ENCODE data around the gene HACD2.

The HACD2 gene, protein sequence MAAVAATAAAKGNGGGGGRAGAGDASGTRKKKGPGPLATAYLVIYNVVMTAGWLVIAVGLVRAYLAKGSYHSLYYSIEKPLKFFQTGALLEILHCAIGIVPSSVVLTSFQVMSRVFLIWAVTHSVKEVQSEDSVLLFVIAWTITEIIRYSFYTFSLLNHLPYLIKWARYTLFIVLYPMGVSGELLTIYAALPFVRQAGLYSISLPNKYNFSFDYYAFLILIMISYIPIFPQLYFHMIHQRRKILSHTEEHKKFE

DNA sequence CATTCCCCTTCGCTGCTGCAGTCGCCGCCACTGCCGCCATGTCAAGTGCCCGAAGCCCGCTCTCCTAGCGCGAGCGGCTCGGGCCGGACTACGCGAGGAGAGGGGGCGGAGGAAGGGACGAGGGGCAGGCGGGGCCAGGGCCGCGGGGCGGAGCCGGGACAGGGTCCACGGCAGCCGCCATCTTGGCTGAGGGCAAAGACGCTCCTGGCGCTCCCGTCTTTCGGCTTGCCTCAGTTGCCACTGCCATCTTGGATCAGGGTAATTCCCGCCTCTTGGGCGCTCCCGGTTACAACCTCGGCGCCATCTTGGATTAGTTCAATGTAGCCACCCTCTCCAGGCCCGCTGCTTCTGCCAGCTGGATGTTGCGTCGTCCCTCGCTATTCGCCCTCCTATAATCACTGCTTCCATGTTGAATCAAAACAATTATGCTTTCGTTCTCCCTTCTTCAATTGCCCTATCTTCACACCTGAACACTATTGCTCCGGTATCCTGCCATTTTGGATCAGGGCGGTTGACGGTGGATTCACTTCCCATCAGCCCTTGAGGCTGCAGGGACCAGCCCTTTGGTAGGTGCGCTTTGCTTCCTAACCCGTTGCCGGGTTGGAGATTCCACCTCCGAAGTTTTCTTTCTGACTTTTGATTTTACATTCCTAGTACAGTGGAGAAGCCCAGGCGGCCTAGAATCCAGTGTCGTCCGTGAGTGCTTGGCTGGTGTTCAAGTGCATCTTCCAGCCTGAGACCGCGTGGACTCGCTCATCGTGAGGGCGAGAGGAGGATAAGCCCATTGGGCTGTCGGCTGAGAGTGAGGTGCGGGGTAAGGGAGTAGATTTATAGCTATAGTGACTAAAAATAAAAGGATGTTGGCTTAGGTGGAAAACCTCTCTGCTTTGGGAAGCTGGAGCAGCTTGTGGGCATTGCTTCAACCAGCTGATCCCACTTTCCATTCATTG is at the start of gene HACD2:
Gene HACD2 (minus strand): TSS at position 66 of the 950 bp plus-strand sequence. CDS start 26 bp downstream, at position 40.
- DNase-seq (ENCODE audit: low read depth) = peak; percentile 97

DNA sequence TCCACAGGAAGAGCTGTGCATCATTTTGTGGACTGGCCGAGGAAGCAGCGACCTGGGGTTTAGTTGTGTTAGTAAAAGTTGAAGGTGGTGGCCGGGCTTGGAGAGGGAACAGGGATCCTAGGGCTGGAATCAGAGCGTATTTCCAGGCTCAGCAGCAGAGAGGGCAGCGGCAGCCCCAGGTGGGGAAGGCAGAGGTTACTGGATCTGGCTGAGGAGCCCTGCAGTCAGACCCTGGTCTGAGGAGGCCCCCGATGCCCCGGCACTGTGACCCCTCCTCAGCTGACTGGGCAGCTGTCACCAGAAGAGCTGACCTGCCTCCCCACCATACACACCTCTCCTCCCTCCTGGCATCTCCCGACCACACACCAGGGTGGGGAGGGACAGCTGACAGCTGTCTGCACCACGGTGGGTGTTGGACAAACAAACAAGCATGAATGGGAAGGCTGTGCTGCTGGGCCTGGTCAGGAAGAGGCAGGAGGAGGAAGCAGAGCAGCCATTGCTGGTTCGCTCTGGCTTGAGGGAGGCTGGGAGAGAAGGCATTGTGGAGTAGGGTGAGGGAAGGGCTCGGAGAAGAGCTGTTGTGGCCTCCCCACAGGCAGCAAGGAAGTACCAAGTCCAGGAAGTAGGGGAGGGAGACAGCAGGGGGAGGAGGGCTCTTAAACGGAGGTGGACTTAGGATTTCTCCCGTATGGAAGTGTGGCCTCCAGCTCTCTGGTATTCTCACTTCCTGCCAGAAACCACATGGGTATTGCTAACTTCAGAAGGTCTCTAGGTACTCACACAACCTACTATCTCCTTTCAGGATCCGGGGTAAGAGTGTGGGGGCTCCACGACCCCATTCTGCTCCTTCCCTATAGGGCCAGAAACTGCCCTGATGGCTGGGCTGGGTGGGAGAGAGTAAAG is 49.5 kb upstream of the HACD2 start:
- DNase-seq (ENCODE audit: low read depth) = no peak

- DNase-seq (ENCODE audit: low read depth) = peak; percentile 71
Measured at GRCh38 chr3:123633530-123633929, 48.7 kb upstream of the HACD2 start.

DNA sequence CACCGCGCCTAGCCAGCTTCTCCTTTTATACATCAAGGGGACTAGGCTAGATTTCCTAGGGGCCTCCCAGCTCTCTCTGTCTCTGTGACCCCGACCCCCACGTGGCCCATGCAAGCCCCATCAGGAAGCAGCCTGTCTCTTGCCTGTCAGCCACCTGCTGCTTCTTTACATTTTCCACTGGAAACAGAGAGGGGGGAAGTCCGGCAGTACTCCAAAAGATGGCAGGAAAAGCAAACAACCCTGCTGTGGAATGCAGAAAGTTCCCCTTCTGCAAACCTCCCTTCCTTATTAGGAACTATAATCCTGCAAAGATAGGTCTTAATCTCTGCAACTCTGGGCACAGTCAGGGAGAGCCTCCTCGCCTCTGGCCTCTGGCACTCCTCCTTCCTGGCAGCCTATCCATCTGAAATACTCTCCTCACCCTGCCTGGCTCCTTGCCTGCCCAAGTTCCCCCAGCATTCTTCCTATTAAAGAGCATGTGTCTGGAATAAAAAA is 47.4 kb upstream of the HACD2 start:
- DNase-seq (ENCODE audit: low read depth) = peak; percentile 87

GRCh38 chr3:123629747-123630047 is 44.8 kb upstream of the HACD2 start:
- DNase-seq (ENCODE audit: low read depth) = no peak

DNA sequence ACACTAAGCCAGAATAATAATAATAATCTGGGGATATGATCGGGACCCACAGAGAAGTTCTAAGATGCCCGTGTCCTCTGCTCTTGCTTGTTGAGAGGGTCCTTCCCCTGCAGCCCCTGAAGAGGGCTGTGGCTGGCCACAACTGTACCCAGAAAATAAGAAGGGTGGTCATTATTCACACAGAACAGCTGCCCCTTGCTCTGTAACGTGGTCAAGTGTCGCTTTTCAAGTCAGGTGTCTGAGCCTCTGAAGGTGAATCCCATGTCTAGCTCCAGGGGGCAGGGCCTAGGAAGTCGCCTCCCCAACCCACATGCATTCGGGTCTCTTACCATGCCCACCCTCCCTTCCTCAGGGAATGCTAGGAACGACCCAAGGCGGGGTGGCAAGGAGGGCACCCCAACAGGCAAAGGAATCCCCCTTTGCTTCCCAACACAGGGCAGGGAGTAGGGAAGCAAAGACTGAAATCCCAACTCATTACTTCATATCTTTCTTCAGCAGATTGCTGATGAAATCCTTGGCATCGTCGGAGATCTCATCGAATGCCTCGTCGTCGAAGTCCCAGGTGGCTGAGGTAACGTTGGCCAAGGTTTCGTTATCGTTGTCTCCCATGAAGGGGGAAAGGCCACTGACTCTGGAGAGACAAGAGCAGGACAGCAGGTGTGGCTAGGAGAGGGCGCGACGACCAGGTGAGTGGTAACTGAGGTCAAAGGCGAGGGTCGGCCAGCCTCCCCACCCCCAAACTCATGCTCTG is 44.3 kb upstream of the HACD2 start:
- DNase-seq (ENCODE audit: low read depth) = no peak

- no peak for DNase-seq (ENCODE audit: low read depth)
Measured at GRCh38 chr3:123627673-123628670, 43.1 kb upstream of the HACD2 start.

DNA sequence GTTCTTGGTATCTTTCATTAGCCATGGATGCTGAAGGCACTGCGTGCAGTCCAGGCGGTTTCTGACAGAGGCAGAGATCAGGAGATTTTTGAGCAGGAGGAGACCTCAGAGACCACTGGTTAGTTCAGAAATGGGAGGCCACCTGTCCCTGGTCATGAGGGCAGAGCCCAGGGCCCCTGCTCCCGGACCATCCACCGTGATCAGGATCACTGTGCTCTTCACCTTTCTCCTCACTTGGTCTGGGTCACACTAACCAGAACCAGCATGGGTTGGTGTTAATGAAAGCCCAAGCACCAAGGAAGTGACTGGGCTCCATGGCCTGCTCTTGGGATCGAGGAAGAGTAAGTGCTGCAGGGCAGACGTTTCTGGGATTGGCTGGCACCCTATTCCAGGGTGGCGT is 42.0 kb upstream of the HACD2 start:
- DNase-seq (ENCODE audit: low read depth) = no peak

DNA sequence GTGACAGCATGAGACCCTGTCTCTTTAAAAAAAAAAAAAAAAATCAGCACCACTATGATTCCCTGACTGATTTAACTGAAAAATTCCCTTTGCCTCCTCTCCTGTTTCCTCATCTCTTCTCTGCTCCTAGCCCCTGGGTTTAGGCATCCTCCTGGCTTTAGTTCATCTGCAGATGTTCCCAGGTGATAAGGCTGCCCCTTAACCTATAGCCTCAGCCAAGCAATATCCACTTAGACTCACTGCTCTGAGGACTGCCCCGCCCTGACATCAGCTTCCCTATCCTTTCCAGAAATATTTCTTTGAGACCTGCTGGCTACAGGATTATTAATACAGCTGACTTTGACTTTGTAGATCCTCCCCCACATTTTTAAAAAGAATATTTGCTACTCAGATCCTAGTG is 39.4 kb upstream of the HACD2 start:
- no peak for DNase-seq (ENCODE audit: low read depth)

- DNase-seq (ENCODE audit: low read depth) = no peak
Measured at GRCh38 chr3:123623346-123623880, 38.6 kb upstream of the HACD2 start.

- DNase-seq (ENCODE audit: low read depth) = no peak
Measured at GRCh38 chr3:123622766-123623165, 37.9 kb upstream of the HACD2 start.

DNA sequence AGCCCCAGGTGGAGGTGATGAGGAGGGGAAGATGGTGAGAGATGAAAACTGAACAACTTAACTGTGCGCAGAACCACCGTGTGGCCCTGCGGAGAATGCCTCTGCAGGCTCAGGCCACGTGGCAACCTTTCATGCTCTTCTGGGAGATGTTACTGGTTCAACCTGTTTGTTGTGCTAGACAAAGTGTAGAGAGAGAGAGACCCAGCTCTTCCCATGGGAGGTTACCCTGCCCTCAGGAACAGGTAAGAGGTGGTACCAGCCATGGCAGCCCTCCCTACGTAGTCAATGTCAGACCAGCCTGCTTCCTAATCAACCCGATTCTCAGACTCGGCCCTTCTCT is 37.0 kb upstream of the HACD2 start:
- no peak for DNase-seq (ENCODE audit: low read depth)

GRCh38 chr3:123621186-123621849 is 36.5 kb upstream of the HACD2 start:
- DNase-seq (ENCODE audit: low read depth) = no peak

GRCh38 chr3:123620343-123620742 is 35.5 kb upstream of the HACD2 start:
- DNase-seq (ENCODE audit: low read depth) = no peak

GRCh38 chr3:123618768-123619484 is 34.1 kb upstream of the HACD2 start:
- peak; percentile 86 for DNase-seq (ENCODE audit: low read depth)

- no peak for DNase-seq (ENCODE audit: low read depth)
Measured at GRCh38 chr3:123618076-123618708, 33.3 kb upstream of the HACD2 start.

GRCh38 chr3:123616593-123616992 is 31.7 kb upstream of the HACD2 start:
- no peak for DNase-seq (ENCODE audit: low read depth)

- no peak for DNase-seq (ENCODE audit: low read depth)
Measured at GRCh38 chr3:123613543-123613942, 28.7 kb upstream of the HACD2 start.
